Stimulated activated CD4-positive, alpha-beta T cell treated with anti-CD3 and anti-CD28 coated beads, TNF-alpha, amount 100 ng/mL, for 1 hour (primary cell): ENCODE measurements around the gene LYZL4.

Experiments used
- DNase-seq, 3 donors: peaks; one replicate each; pipeline ENCODE4 v3.0.0-alpha.2; 2020; ENCODE audit warnings: low read depth in 3 of 3, low spot score in 1 of 3

LYZL4 gene

GRCh38 chr3:42428830-42429229 is 18.4 kb upstream of the LYZL4 start:
- DNase-seq = no peak

- DNase-seq = no peak
Measured at GRCh38 chr3:42425736-42426407, 15.5 kb upstream of the LYZL4 start.

- DNase-seq = no peak
Measured at GRCh38 chr3:42424911-42425310, 14.5 kb upstream of the LYZL4 start.

- DNase-seq = no peak
Measured at GRCh38 chr3:42421818-42422796, 11.7 kb upstream of the LYZL4 start.

- no peak for DNase-seq
Measured at GRCh38 chr3:42419563-42419962, 9.2 kb upstream of the LYZL4 start.

GRCh38 chr3:42412526-42413155 is 2.2 kb upstream of the LYZL4 start:
- DNase-seq = no peak

- DNase-seq = no peak
Measured at GRCh38 chr3:42411429-42411828, 1.0 kb upstream of the LYZL4 start.

- no peak for DNase-seq
Measured at GRCh38 chr3:42408156-42408555, 2.3 kb downstream of the LYZL4 start.

- no peak for DNase-seq
Measured at GRCh38 chr3:42406727-42407450, 3.5 kb downstream of the LYZL4 start.

GRCh38 chr3:42405857-42406256 is 4.6 kb downstream of the LYZL4 start:
- no peak for DNase-seq

- no peak for DNase-seq
Measured at GRCh38 chr3:42403737-42404136, 6.7 kb downstream of the LYZL4 start.

GRCh38 chr3:42402394-42403096 is 7.9 kb downstream of the LYZL4 start:
- no peak for DNase-seq

- DNase-seq = no peak
Measured at GRCh38 chr3:42398080-42398479, 12.3 kb downstream of the LYZL4 start.

GRCh38 chr3:42397644-42398043 is 12.8 kb downstream of the LYZL4 start:
- DNase-seq = no peak

- DNase-seq = no peak
Measured at GRCh38 chr3:42394579-42395288, 15.7 kb downstream of the LYZL4 start.

GRCh38 chr3:42387802-42388651 is 22.4 kb downstream of the LYZL4 start:
- peak in 1 of 3 donors; percentile 11 for DNase-seq

- DNase-seq = no peak
Measured at GRCh38 chr3:42381551-42382082, 28.8 kb downstream of the LYZL4 start.

- no peak for DNase-seq
Measured at GRCh38 chr3:42377681-42378080, 32.7 kb downstream of the LYZL4 start.

GRCh38 chr3:42376344-42376798 is 34.0 kb downstream of the LYZL4 start:
- DNase-seq = no peak
